ENCODE measurements around the gene C3.
"Not testable (repeated sequence)": the region's sequence is repeated elsewhere in the genome, so short reads cannot be mapped to it uniquely, and the experiment has no call there.

C3 gene

GRCh38 chr19:6656390-6656789 lies 64.1 kb downstream of the C3 start:
- not testable (repeated sequence) for DNase-seq

- DNase-seq = no peak
These were observed 65.8 kb downstream of the C3 start for GRCh38 chr19:6654347-6655310.

GRCh38 chr19:6652805-6653094 lies 67.7 kb downstream of the C3 start:
- DNase-seq = no peak

DNA sequence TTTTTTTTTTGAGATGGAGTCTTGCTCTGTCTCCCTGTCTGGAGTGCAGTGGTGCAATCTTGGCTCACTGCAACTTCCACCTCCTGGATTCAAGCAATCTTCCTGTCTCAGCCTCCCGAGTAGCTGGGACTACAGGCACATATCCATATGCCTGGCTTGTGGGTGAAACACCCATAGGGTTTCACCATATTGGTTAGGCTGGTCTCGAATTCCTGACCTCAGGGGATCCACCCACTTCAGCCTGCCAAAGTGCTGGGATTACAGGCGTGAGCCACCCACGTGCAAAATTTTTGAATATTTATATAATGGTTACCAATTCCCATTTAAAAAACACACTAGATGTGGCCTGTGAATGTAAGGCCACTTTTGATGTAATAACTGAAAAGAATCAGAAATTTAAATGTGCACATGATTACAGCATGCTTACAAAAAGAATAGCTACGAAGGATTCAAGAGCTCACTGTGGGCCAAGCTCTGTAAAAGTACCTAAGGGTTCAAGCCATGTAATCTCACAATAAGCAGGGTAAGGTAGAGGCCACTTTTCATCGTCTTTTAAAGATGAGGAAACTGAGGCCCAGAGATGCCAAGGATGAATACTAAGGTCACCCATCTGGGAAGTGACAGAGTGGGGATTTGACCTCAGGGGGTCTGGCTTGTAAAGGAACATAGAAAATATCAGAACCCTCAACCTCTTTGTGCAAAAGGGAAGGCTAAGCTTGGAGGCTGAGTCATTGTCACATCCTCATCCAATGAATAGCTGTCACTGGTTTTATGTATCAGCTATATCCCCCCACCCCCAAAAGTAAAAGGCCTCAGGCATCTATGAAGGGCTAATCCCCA lies 68.3 kb downstream of the C3 start:
- no peak for DNase-seq

DNA sequence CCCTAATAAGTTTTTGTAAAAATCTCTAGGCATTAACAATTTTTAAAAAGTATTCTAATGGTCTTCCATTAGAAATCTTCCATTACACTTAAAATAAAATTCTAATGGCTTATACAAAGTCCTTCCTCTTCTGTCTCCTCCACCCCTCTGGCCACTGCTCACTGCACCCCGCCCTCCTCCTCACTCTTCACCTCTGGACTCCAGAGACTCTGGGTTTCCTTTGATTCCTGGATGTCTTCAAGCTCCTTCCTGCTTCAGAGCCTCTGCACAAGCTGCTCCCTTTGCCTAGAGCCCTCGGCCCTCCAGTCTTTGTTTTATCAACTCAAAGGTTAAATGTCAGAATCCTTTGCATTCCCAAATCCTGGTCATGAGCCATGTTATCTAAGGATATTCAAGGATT lies 71.3 kb downstream of the C3 start:
- DNase-seq = no peak

- no peak for DNase-seq
These were observed 72.2 kb downstream of the C3 start for GRCh38 chr19:6648141-6648715.

GRCh38 chr19:6644796-6645195 lies 75.7 kb downstream of the C3 start:
- no peak for DNase-seq

DNA sequence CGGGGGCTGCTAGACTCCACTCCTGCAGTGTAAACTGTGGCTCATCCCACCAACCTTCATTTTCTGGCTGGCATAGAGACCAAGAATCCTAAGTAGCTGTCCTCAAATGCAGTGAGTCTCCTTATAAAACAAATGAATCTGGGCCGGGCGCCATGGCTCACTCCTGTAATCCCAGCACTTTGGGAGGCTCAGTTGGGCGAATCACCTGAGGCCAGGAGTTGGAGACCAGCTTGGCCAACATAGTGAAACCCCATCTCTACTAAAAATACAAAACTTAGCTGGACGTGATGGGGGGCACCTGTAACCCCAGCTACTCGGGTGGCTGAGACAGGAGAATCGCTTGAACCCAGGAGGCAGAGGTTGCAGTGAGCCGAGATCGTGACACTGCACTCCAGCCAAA lies 80.1 kb downstream of the C3 start:
- not testable (repeated sequence) for DNase-seq

DNA sequence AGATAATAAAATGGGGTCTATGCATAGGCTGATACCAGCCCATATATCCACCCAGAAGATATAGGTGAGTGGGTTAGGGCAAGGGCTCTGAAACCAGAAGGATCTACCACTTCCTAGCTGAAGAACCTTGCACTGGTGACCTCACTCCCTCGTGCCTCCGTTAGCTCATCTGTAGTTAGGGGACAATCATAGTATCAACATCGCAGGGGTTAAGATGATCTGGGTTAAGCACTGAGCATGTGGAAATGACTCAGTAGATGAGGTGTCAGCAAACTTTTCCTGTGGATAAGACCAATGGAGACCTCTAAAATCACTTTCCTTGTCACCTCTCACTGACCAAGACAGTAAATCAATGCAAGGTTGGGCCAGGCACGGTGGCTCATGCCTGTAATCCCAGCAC lies 81.0 kb downstream of the C3 start:
- DNase-seq = no peak

GRCh38 chr19:6633456-6633813 lies 87.0 kb downstream of the C3 start:
- DNase-seq = not testable (repeated sequence)

GRCh38 chr19:6632747-6633455 lies 87.5 kb downstream of the C3 start:
- not testable (repeated sequence) for DNase-seq

GRCh38 chr19:6632002-6632621 lies 88.3 kb downstream of the C3 start:
- DNase-seq = peak; percentile 26
